Lower leg skin (tissue), 3 donors: Measurements from ENCODE around the gene NLRP9.

Experiments used
- POLR2A ChIP-seq, 2 donors: fragments of 450-650 bp; IDR thresholded peaks; one replicate each; pipeline ENCODE4 v1.6.1; 2016 to 2017; ENCODE audit warnings: antibody characterized with exemption in 2 of 2, mild to moderate bottlenecking in 1 of 2, moderate library complexity in 1 of 2
- TF ChIP-seq, protein P1 (sequence below), 3 donors: fragments of 450-650 bp; IDR thresholded peaks; one replicate each; pipeline ENCODE4 v1.5.1; 2016; ENCODE audit warnings: antibody characterized with exemption in 3 of 3, mild to moderate bottlenecking in 3 of 3, moderate library complexity in 2 of 3

GRCh38 chr19:55680339-55681130 lies 57.7 kb downstream of the NLRP9 start:
- TF ChIP-seq, protein P1, sequence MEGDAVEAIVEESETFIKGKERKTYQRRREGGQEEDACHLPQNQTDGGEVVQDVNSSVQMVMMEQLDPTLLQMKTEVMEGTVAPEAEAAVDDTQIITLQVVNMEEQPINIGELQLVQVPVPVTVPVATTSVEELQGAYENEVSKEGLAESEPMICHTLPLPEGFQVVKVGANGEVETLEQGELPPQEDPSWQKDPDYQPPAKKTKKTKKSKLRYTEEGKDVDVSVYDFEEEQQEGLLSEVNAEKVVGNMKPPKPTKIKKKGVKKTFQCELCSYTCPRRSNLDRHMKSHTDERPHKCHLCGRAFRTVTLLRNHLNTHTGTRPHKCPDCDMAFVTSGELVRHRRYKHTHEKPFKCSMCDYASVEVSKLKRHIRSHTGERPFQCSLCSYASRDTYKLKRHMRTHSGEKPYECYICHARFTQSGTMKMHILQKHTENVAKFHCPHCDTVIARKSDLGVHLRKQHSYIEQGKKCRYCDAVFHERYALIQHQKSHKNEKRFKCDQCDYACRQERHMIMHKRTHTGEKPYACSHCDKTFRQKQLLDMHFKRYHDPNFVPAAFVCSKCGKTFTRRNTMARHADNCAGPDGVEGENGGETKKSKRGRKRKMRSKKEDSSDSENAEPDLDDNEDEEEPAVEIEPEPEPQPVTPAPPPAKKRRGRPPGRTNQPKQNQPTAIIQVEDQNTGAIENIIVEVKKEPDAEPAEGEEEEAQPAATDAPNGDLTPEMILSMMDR (IDR thresholded peaks at IDR 0.05) = no peak
- TF ChIP-seq POLR2A (IDR thresholded peaks at IDR 0.05) = no peak
